Lung (tissue), 12 donors: ENCODE data around the gene SIPA1. TPM values are rescaled to one million over a fixed set of nuclear protein-coding genes. Genes with fewer than 3 reads are reported as not detected.

Experiments
- ATAC-seq: fragments of 200-7000 bp; cut with Tn5 transposase; one replicate; pipeline ENCODE4 v1.9.1; 2020; ENCODE audit warnings: moderate number of reproducible peaks; ENCODE audit not compliant: insufficient read depth, low FRiP score
- DNase-seq, 3 donors: peaks; one replicate each; pipeline ENCODE4 v3.0.0-alpha.2; 2013 to 2017
- H3K27ac ChIP-seq, 2 donors: one replicate each; pipeline ENCODE4 v1.5.1; 2013; ENCODE audit warnings: mild to moderate bottlenecking in 2 of 2, moderate library complexity in 2 of 2, control low read depth in 1 of 2, inconsistent platforms in 1 of 2, low read depth in 1 of 2, low read length in 1 of 2
- H3K27me3 ChIP-seq, 3 donors: one replicate each; pipeline ENCODE4 v1.5.1; 2013; ENCODE audit warnings: low read length in 2 of 3; ENCODE audit not compliant: control insufficient read depth in 3 of 3, insufficient read depth in 3 of 3
- H3K36me3 ChIP-seq, 4 donors: one replicate each; pipeline ENCODE4 v1.5.1; 2013; ENCODE audit warnings: low read length in 4 of 4, mild to moderate bottlenecking in 1 of 4, moderate library complexity in 1 of 4; ENCODE audit not compliant: control insufficient read depth in 4 of 4, insufficient read depth in 4 of 4
- H3K4me1 ChIP-seq, 5 donors: one replicate each; pipeline ENCODE4 v1.5.1; 2013; ENCODE audit warnings: low read length in 5 of 5, mild to moderate bottlenecking in 2 of 5, moderate library complexity in 1 of 5; ENCODE audit not compliant: control insufficient read depth in 5 of 5, insufficient read depth in 5 of 5
- H3K4me3 ChIP-seq: one replicate; pipeline ENCODE4 v1.5.1; 2013; ENCODE audit warnings: mild to moderate bottlenecking, control low read depth, moderate library complexity
- H3K9ac ChIP-seq, 2 donors: one replicate each; pipeline ENCODE4 v1.5.1; 2013; ENCODE audit warnings: low read length in 2 of 2, control low read depth in 1 of 2; ENCODE audit not compliant: insufficient read depth in 1 of 2
- H3K9me3 ChIP-seq, 4 donors: one replicate each; pipeline ENCODE4 v1.5.1; 2013; ENCODE audit warnings: low read length in 3 of 4, mild to moderate bottlenecking in 1 of 4, moderate library complexity in 1 of 4; ENCODE audit not compliant: control insufficient read depth in 4 of 4, insufficient read depth in 3 of 4
- CTCF ChIP-seq: IDR thresholded peaks from 2 replicates; pipeline ENCODE4 v1.5.1; 2012; ENCODE audit warnings: mild to moderate bottlenecking; ENCODE audit errors: control extremely low read depth, extremely low read depth
- WGBS, 2 donors: extraction: QIAGEN DNeasy Blood & Tissue Kit; methylation state at CpG; one replicate each; pipeline ENCODE4 v1.1.7; 2013; 5-methylcytosine and 5-hydroxymethylcytosine counted together
- polyA plus RNA-seq, 2 donors: library from polyadenylated mRNA; stranded (reverse); fragments of 200-250 nt; gene quantifications; one replicate each; pipeline ENCODE4 v1.2.1, GENCODE V29; 2013
- total RNA-seq, 2 donors: library from RNA; depleted of rRNA in 1 of 2; stranded (reverse); fragments of >200 nt in 1 of 2; gene quantifications; one replicate each; pipeline ENCODE4 v1.2.1, GENCODE V29; 2014 to 2021
- donor health status: control.
- donor health status: control.
- donor health status: Bipolar disorder and iron deficiency.
- donor health status: healthy.
- donor health status: DM: yes; HTN: yes; CAD: no.

The SIPA1 gene
- total and polyA plus RNA-seq, 4 donors, result 39.7 to 102 (median 82.8) TPM

GRCh38 chr11:65624931-65625627 is 12.8 kb upstream of the SIPA1 start:
- no peak for TF ChIP-seq CTCF
- H3K27ac ChIP-seq, result no peak overlapping the region
- ATAC-seq (no peak), DNase-seq (no peak)
- WGBS, 2 donors, result 87 to 90% methylated on average over 25 to 30 of the region's 30 CpGs
- H3K27me3 ChIP-seq, result no peaks in the 10 kb centered on the region
- H3K9ac ChIP-seq, result no peak overlapping the region
- H3K36me3 ChIP-seq, result peaks cover 10 to 82% (median 30%) of the 10 kb centered on the region in 4 donors
- H3K4me3 ChIP-seq, result no peak overlapping the region
- H3K9me3 ChIP-seq, result no peaks in the 10 kb centered on the region
- H3K4me1 ChIP-seq, result no peaks in the 10 kb centered on the region

DNA sequence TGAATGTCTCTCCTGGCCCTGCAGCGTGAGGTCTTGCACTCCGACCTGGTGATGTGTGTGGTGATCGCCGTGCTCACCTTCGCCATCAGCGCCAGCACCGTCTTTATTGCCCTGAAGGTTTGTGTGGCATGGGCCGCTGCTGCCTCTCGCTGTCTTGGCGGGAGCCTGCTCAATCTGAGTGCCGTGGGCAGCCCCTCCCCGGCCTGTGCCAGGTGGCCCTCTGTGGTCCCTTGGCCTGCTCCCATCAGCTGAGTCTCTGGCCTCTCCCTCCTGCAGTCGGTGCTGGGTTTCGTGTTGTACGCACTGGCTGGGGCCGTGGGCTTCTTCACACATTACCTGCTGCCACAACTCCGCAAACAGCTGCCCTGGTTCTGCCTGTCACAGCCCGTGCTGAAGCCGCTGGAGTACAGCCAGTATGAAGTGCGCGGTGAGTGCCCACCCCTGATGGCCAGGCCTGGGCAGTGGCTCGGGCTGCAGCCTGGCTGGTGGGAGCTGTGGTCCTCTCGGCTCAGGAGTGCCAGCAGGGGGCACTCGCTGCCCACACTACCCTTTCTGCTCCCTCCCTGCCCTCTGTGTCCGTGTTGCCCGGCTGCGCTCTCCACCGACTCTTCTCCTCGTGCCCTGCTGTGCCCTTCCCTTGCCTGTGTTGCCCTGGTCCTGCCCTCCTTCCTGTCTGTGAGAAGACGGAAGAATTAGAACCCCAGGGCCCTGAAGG is 12.1 kb upstream of the SIPA1 start:
- 65 to 67% methylated on average over 30 of the region's 30 CpGs for WGBS, 2 donors
- Histone ChIP-seq H3K27me3 (no peaks in the 10 kb centered on the region), H3K4me1 (no peaks in the 10 kb centered on the region), H3K9ac (no peak overlapping the region), H3K27ac (no peak overlapping the region), H3K9me3 (no peaks in the 10 kb centered on the region), H3K36me3 (peaks cover 10 to 82% (median 28%) of the 10 kb centered on the region in 4 donors), H3K4me3 (no peak overlapping the region)
- TF ChIP-seq CTCF, result peak; percentile 73
- DNase-seq (peak; percentile 31 to 55 (median 49)), ATAC-seq (peak; percentile 76)

DNA sequence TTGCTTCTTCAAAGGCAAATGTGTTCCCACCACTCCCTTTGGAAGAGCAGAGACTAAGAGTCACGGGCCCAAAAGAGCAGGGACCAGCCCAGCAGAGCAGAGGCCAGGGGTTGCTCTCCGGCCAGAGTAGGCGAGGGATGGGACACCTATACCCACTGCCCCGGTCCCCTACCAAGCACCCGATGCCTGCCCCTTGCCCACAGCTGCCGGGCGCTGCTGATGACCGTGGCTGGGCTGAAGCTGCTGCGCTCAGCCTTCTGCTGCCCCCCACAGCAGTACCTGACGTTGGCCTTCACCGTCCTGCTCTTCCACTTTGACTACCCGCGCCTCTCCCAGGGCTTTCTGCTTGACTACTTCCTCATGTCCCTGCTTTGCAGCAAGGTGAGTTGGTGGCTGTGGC is 10.7 kb upstream of the SIPA1 start:
- 94 to 96% methylated on average over 11 to 13 of the region's 13 CpGs for WGBS, 2 donors
- Histone ChIP-seq H3K9me3 (no peaks in the 10 kb centered on the region), H3K27ac (no peak overlapping the region), H3K36me3 (peaks cover 10 to 85% (median 27%) of the 10 kb centered on the region in 4 donors), H3K27me3 (no peaks in the 10 kb centered on the region), H3K4me1 (no peaks in the 10 kb centered on the region), H3K4me3 (no peak overlapping the region), H3K9ac (no peak overlapping the region)
- no peak for TF ChIP-seq CTCF
- DNase-seq, result no peak
- no peak for ATAC-seq
